ENCODE results near the gene NRL. TPM values are rescaled to one million over a fixed set of nuclear protein-coding genes. Genes with fewer than 3 reads are reported as not detected.

The NRL gene
- total RNA-seq, 1 donor from 2014 or later = 2.8 TPM

GRCh38 chr14:24080888-24081738, 33.6 kb downstream of the NRL start:
- DNase-seq (ENCODE audit: low spot score) = peak; percentile 38

- no peak for DNase-seq (ENCODE audit: low spot score)
Measured at GRCh38 chr14:24080142-24080530, 34.6 kb downstream of the NRL start.

GRCh38 chr14:24079491-24080141, 35.1 kb downstream of the NRL start:
- DNase-seq (ENCODE audit: low spot score) = no peak

- DNase-seq (ENCODE audit: low spot score) = no peak
Measured at GRCh38 chr14:24078146-24078545, 36.6 kb downstream of the NRL start.

- no peak for DNase-seq (ENCODE audit: low spot score)
Measured at GRCh38 chr14:24077086-24077485, 37.7 kb downstream of the NRL start.

GRCh38 chr14:24076302-24076601, 38.5 kb downstream of the NRL start:
- no peak for DNase-seq (ENCODE audit: low spot score)

GRCh38 chr14:24075485-24076301, 39.1 kb downstream of the NRL start:
- DNase-seq (ENCODE audit: low spot score) = no peak

GRCh38 chr14:24074625-24075484, 39.9 kb downstream of the NRL start:
- peak; percentile 66 for DNase-seq (ENCODE audit: low spot score)

- no peak for DNase-seq (ENCODE audit: low spot score)
Measured at GRCh38 chr14:24072881-24073877, 41.6 kb downstream of the NRL start.

- DNase-seq (ENCODE audit: low spot score) = peak; percentile 75
Measured at GRCh38 chr14:24072436-24072835, 42.3 kb downstream of the NRL start.

- DNase-seq (ENCODE audit: low spot score) = no peak
Measured at GRCh38 chr14:24071836-24072430, 42.8 kb downstream of the NRL start.

GRCh38 chr14:24071144-24071697, 43.5 kb downstream of the NRL start, which contains the start of gene CPNE6:
CPNE6 (plus strand) TSS chr14:24071562; CDS start chr14:24072937, 1,375 bp downstream.
- DNase-seq (ENCODE audit: low spot score) = no peak

- DNase-seq (ENCODE audit: low spot score) = no peak
Measured at GRCh38 chr14:24070285-24071143, 44.2 kb downstream of the NRL start.

GRCh38 chr14:24069411-24069735, 45.4 kb downstream of the NRL start:
- DNase-seq (ENCODE audit: low spot score) = no peak

GRCh38 chr14:24068711-24069410, 45.9 kb downstream of the NRL start:
- DNase-seq (ENCODE audit: low spot score) = no peak

GRCh38 chr14:24067133-24068082, 47.3 kb downstream of the NRL start:
- no peak for DNase-seq (ENCODE audit: low spot score)

Data from mucosa of gallbladder (tissue), 1 donor.